Measurements from ENCODE around the gene MT4. TPM values are rescaled to one million over a fixed set of nuclear protein-coding genes. Genes with fewer than 3 reads are reported as not detected.

Gene MT4
- total RNA-seq, 2 donors from 2014 or later: not detected

GRCh38 chr16:56605475-56605874, 40.6 kb downstream of the MT4 start:
- no peak overlapping the region for H3K4me3 ChIP-seq
- peak overlapping the region in 2 of 4 donors; percentile 92 to 93 for H3K27ac ChIP-seq

GRCh38 chr16:56606071-56606475, 41.2 kb downstream of the MT4 start:
- H3K4me1 ChIP-seq: peaks cover 39% of the 10 kb centered on the region
- H3K36me3 ChIP-seq (replicated peaks in 1 of 2; ENCODE audit: insufficient read depth in 1 of 2, low read depth in 2 of 2): no peaks in the 10 kb centered on the region
- WGBS, 2 donors: 76 to 79% methylated on average over 3 of the region's 3 CpGs
- no peaks in the 10 kb centered on the region for H3K9me3 ChIP-seq
- TF ChIP-seq POLR2A (IDR thresholded peaks at IDR 0.05): no peak
- no peak for TF ChIP-seq CTCF (IDR thresholded peaks at IDR 0.05)
- intact Hi-C loops (cut with DNase I): loop anchor here (10.0 kb wide), 1 partner anchor 89 kb away; no protein-coding TSS in a partner anchor
- H3K4me3 ChIP-seq: no peak overlapping the region
- DNase-seq (peak in 2 of 4 donors; percentile 16 to 38), ATAC-seq (no peak)
- H3K27ac ChIP-seq: peak overlapping the region; percentile 91 to 97 (median 92)
- no peaks in the 10 kb centered on the region for H3K27me3 ChIP-seq

More at GRCh38 chr16:56605475-56605874, 40.6 kb downstream of the MT4 start:
- Histone ChIP-seq H3K27me3 (no peaks in the 10 kb centered on the region), H3K9me3 (no peaks in the 10 kb centered on the region), H3K4me1 (peaks cover 33% of the 10 kb centered on the region), H3K36me3 (replicated peaks in 1 of 2; ENCODE audit: insufficient read depth in 1 of 2, low read depth in 2 of 2) (no peaks in the 10 kb centered on the region)
- ATAC-seq (no peak), DNase-seq (no peak)
- TF ChIP-seq CTCF (IDR thresholded peaks at IDR 0.05): no peak
- no peak for TF ChIP-seq POLR2A (IDR thresholded peaks at IDR 0.05)
- intact Hi-C loops (cut with DNase I): loop anchor here (10.0 kb wide), 1 partner anchor 89 kb away; no protein-coding TSS in a partner anchor
- WGBS, 2 donors: 84 to 90% methylated on average over 1 of the region's 1 CpG

- peak in 2 of 4 donors; percentile 29 to 46 for DNase-seq
- ATAC-seq: no peak
- TF ChIP-seq POLR2A (IDR thresholded peaks at IDR 0.05): no peak
- no peak for TF ChIP-seq CTCF (IDR thresholded peaks at IDR 0.05)
- intact Hi-C loops (cut with DNase I): loop anchor here (10.0 kb wide), 1 partner anchor 88 kb away; no protein-coding TSS in a partner anchor
- WGBS, 2 donors: 46 to 50% methylated on average over 8 of the region's 8 CpGs
- H3K4me1 ChIP-seq: peaks cover 44% of the 10 kb centered on the region
- peak overlapping the region; percentile 91 to 97 (median 92) for H3K27ac ChIP-seq
- H3K4me3 ChIP-seq: no peak overlapping the region
- H3K9me3 ChIP-seq: no peaks in the 10 kb centered on the region
- H3K36me3 ChIP-seq (replicated peaks in 1 of 2; ENCODE audit: insufficient read depth in 1 of 2, low read depth in 2 of 2): no peaks in the 10 kb centered on the region
- no peaks in the 10 kb centered on the region for H3K27me3 ChIP-seq
Observed at GRCh38 chr16:56606476-56607108, 41.7 kb downstream of the MT4 start.

- Histone ChIP-seq H3K9me3 (no peaks in the 10 kb centered on the region), H3K36me3 (replicated peaks in 1 of 2; ENCODE audit: insufficient read depth in 1 of 2, low read depth in 2 of 2) (no peaks in the 10 kb centered on the region), H3K4me1 (peaks cover 46% of the 10 kb centered on the region), H3K4me3 (no peak overlapping the region), H3K27ac (peak overlapping the region; percentile 91 to 97 (median 92)), H3K27me3 (no peaks in the 10 kb centered on the region)
- TF ChIP-seq POLR2A (IDR thresholded peaks at IDR 0.05) (no peak), CTCF (IDR thresholded peaks at IDR 0.05) (no peak)
- intact Hi-C loops (cut with DNase I): loop anchor here (10.0 kb wide), 1 partner anchor 88 kb away; no protein-coding TSS in a partner anchor
- ATAC-seq (peak; percentile 8), DNase-seq (peak; percentile 55 to 80 (median 67))
- WGBS, 2 donors: 69 to 86% methylated on average over 14 of the region's 14 CpGs
Observed at GRCh38 chr16:56607109-56607618, 42.3 kb downstream of the MT4 start.

Measured in body of pancreas (tissue), 4 donors.